H1 (cell line): ENCODE results near the gene STEAP3. TPM values are rescaled to one million over a fixed set of nuclear protein-coding genes. Genes with fewer than 3 reads are reported as not detected.

Experiments used
- CTCF ChIA-PET: fragments of 300-600 bp; sonication (Branson Sonifier 250); formaldehyde crosslinking; loops from one replicate; lab custom pipeline; 2021; ENCODE audit not compliant: partially characterized antibody; lab: Charles Lee
- POLR2A ChIA-PET: fragments of 300-600 bp; sonication (Branson Sonifier 250); formaldehyde crosslinking; loops from one replicate; lab custom pipeline; 2021; ENCODE audit warnings: inconsistent platforms; ENCODE audit not compliant: partially characterized antibody; lab: Charles Lee
- DNase-seq, 2 experiments: peaks; one replicate each; pipeline versions ENCODE4 v3.0.0 to v3.0.0-alpha.2; 2010 to 2022; ENCODE audit warnings: low spot score in 2 of 2, low read depth in 1 of 2, mixed read lengths in 1 of 2
- FAIRE-seq: peaks from 2 replicates; lab custom pipeline; 2011; peaks lifted over from hg19 to GRCh38; lab: Jason Lieb, UNC
- H2AFZ ChIP-seq: 2 replicates; pipeline ENCODE4 v1.8.1; 2012; ENCODE audit warnings: low read length, inconsistent platforms
- H2AK5ac ChIP-seq: 2 replicates; pipeline ENCODE4 v1.6.1; 2013; ENCODE audit warnings: low read depth, low read length
- H2BK120ac ChIP-seq: replicated peaks from 2 replicates; pipeline ENCODE3; 2013; ENCODE audit warnings: low read depth, low read length, inconsistent platforms
- H2BK12ac ChIP-seq: 2 replicates; pipeline ENCODE4 v1.6.1; 2013; ENCODE audit warnings: low read depth, low read length
- H2BK15ac ChIP-seq: 2 replicates; pipeline ENCODE4 v1.6.1; 2013; ENCODE audit warnings: low read length
- H2BK20ac ChIP-seq: 2 replicates; pipeline ENCODE4 v1.6.1; 2013; ENCODE audit warnings: low read length
- H2BK5ac ChIP-seq: 2 replicates; pipeline ENCODE4 v1.6.1; 2013; ENCODE audit warnings: low read depth, low read length
- H3K14ac ChIP-seq: 2 replicates; pipeline ENCODE4 v1.6.1; 2013; ENCODE audit warnings: inconsistent platforms; ENCODE audit not compliant: insufficient read length
- H3K18ac ChIP-seq: 2 replicates; pipeline ENCODE4 v1.6.1; 2013; ENCODE audit warnings: low read length; ENCODE audit errors: extremely low read depth
- H3K23ac ChIP-seq: 2 replicates; pipeline ENCODE4 v1.6.1; 2013; ENCODE audit warnings: inconsistent platforms; ENCODE audit not compliant: insufficient read length
- H3K23me2 ChIP-seq: 2 replicates; pipeline ENCODE4 v1.6.1; 2013; ENCODE audit warnings: low read depth, low read length
- H3K27ac ChIP-seq: 2 replicates; pipeline ENCODE4 v1.6.1; 2011; ENCODE audit warnings: low read depth, low read length, inconsistent platforms
- H3K27me3 ChIP-seq, 4 experiments: replicated peaks in 1 of 4; 1 replicate in 1 of 4; 2 replicates in 3 of 4; pipeline versions ENCODE4 v1.6.1 to v1.8.1; 2011 to 2013; ENCODE audit warnings: low read length in 3 of 4, mild to moderate bottlenecking in 3 of 4, inconsistent platforms in 2 of 4, mixed read lengths in 2 of 4, moderate library complexity in 1 of 4; ENCODE audit not compliant: control insufficient read depth in 3 of 4, insufficient read depth in 3 of 4; ENCODE audit errors: extremely low read depth in 1 of 4
- H3K36me3 ChIP-seq, 4 experiments: 2 replicates each; pipeline versions ENCODE4 v1.6.1 to v1.8.1; 2011 to 2013; ENCODE audit warnings: mild to moderate bottlenecking in 4 of 4, low read length in 3 of 4, moderate library complexity in 2 of 4, control low read depth in 1 of 4, inconsistent platforms in 1 of 4; ENCODE audit not compliant: insufficient read depth in 4 of 4, control insufficient read depth in 2 of 4
- H3K4ac ChIP-seq: replicated peaks from 2 replicates; pipeline ENCODE3; 2013; ENCODE audit warnings: low read length, low read depth, mixed read lengths, inconsistent platforms; ENCODE audit not compliant: insufficient read length
- H3K4me1 ChIP-seq, 4 experiments: replicated peaks in 1 of 4; 1 replicate in 1 of 4; 2 replicates in 3 of 4; pipeline versions ENCODE4 v1.6.1 to v1.8.1; 2011 to 2013; ENCODE audit warnings: low read length in 3 of 4, inconsistent platforms in 2 of 4, mixed read lengths in 1 of 4; ENCODE audit not compliant: insufficient read depth in 4 of 4, control insufficient read depth in 3 of 4
- H3K4me2 ChIP-seq, 2 experiments: 2 replicates each; pipeline versions ENCODE4 v1.6.1 to v1.8.1; 2011 to 2013; ENCODE audit warnings: low read depth in 2 of 2, low read length in 2 of 2, control low read depth in 1 of 2, inconsistent platforms in 1 of 2, mild to moderate bottlenecking in 1 of 2; ENCODE audit not compliant: insufficient read depth in 1 of 2
- H3K4me3 ChIP-seq, 4 experiments: fragments of 200-600, 300-600 bp in 1 of 4; sonication (generic), shearing (Covaris generic), sonication (Bioruptor Twin) in 1 of 4; 2 replicates each; pipeline versions ENCODE4 v1.5.1 to v1.8.1; 2011 to 2016; ENCODE audit warnings: low read length in 4 of 4, low read depth in 3 of 4, control low read depth in 2 of 4, inconsistent platforms in 2 of 4, mild to moderate bottlenecking in 2 of 4, mixed read lengths in 1 of 4, moderate library complexity in 1 of 4; ENCODE audit not compliant: insufficient read depth in 2 of 4; ENCODE audit errors: extremely low read depth in 1 of 4
- H3K56ac ChIP-seq: replicated peaks from 2 replicates; pipeline ENCODE3; 2013; ENCODE audit warnings: low read depth, mild to moderate bottlenecking, mixed read lengths, low read length, inconsistent platforms; ENCODE audit not compliant: insufficient read length
- H3K79me1 ChIP-seq: 2 replicates; pipeline ENCODE4 v1.6.1; 2013; ENCODE audit warnings: low read depth, low read length, control low read depth
- H3K79me2 ChIP-seq, 2 experiments: 2 replicates each; pipeline versions ENCODE4 v1.6.1 to v1.8.1; 2012 to 2013; ENCODE audit warnings: low read length in 2 of 2, mild to moderate bottlenecking in 2 of 2, inconsistent platforms in 1 of 2; ENCODE audit not compliant: insufficient read depth in 2 of 2, control insufficient read depth in 1 of 2
- H3K9ac ChIP-seq, 4 experiments: replicated peaks in 1 of 4; 1 replicate in 1 of 4; 2 replicates in 3 of 4; pipeline versions ENCODE4 v1.6.1 to v1.8.1; 2011 to 2013; ENCODE audit warnings: low read depth in 3 of 4, low read length in 3 of 4, control low read depth in 2 of 4, mild to moderate bottlenecking in 2 of 4, moderate library complexity in 2 of 4, inconsistent platforms in 1 of 4; ENCODE audit errors: extremely low read depth in 1 of 4
- H3K9me3 ChIP-seq, 2 experiments: 2 replicates each; pipeline versions ENCODE4 v1.6.1 to v1.8.1; 2012 to 2013; ENCODE audit warnings: mild to moderate bottlenecking in 2 of 2, moderate library complexity in 2 of 2, control low read depth in 1 of 2, inconsistent platforms in 1 of 2, low read depth in 1 of 2, low read length in 1 of 2, mixed read lengths in 1 of 2; ENCODE audit not compliant: insufficient read depth in 2 of 2
- H4K20me1 ChIP-seq, 2 experiments: replicated peaks in 1 of 2; 2 replicates each; pipeline versions ENCODE3 to v1.8.1; 2011 to 2013; ENCODE audit warnings: inconsistent platforms in 2 of 2, low read length in 2 of 2, mild to moderate bottlenecking in 1 of 2; ENCODE audit not compliant: insufficient read depth in 2 of 2, control insufficient read depth in 1 of 2
- H4K5ac ChIP-seq: 2 replicates; pipeline ENCODE4 v1.6.1; 2013; ENCODE audit warnings: low read length, low read depth, mixed read lengths, inconsistent platforms; ENCODE audit not compliant: insufficient read length
- H4K8ac ChIP-seq: 2 replicates; pipeline ENCODE4 v1.8.0; 2013; ENCODE audit warnings: mild to moderate bottlenecking, moderate library complexity, low read length, inconsistent platforms; ENCODE audit not compliant: insufficient read depth; ENCODE audit errors: extremely low read depth
- H4K91ac ChIP-seq: replicated peaks from 2 replicates; pipeline ENCODE3; 2013; ENCODE audit warnings: low read length, mixed read lengths, inconsistent platforms; ENCODE audit not compliant: insufficient read length
- ATF2 ChIP-seq: IDR thresholded peaks from 2 replicates; pipeline ENCODE4 v1.6.1; 2012; ENCODE audit warnings: low read length, inconsistent platforms
- BRCA1 ChIP-seq: IDR thresholded peaks from 2 replicates; pipeline ENCODE4 v1.6.1; 2012; ENCODE audit warnings: low read depth, low read length, improper control_type of control experiment
- CEBPB ChIP-seq: IDR thresholded peaks from 2 replicates; pipeline ENCODE4 v1.6.1; 2012; ENCODE audit warnings: low read depth, low read length
- CHD2 ChIP-seq: IDR thresholded peaks from 2 replicates; pipeline ENCODE4 v1.6.1; 2012; ENCODE audit warnings: low read length, improper control_type of control experiment
- RXRA ChIP-seq: IDR thresholded peaks from 2 replicates; pipeline ENCODE4 v1.6.1; 2011; ENCODE audit warnings: low read depth, mild to moderate bottlenecking, low read length, moderate library complexity; ENCODE audit not compliant: insufficient read depth
- SAP30 ChIP-seq: fragments of 300-600 bp; sonication (generic); IDR thresholded peaks from 2 replicates; pipeline ENCODE4 v1.7.1; 2012; ENCODE audit warnings: low read length, moderate library complexity, mild to moderate bottlenecking, inconsistent platforms; ENCODE audit not compliant: insufficient read depth, insufficient replicate concordance
- TEAD4 ChIP-seq: IDR thresholded peaks from 2 replicates; pipeline ENCODE4 v1.6.1; 2012; ENCODE audit warnings: low read depth, low read length, inconsistent platforms, mixed read lengths
- WGBS, 2 experiments: shearing (Covaris generic) in 1 of 2; methylation state at CpG; one replicate each; pipeline versions ENCODE4 v1.1.6 to v1.1.7; 2013 to 2015; ENCODE audit warnings: low lambda C conversion rate in 2 of 2, mixed read lengths in 2 of 2, inconsistent platforms in 1 of 2, low coverage in 1 of 2, missing lambda C conversion rate in 1 of 2; ENCODE audit not compliant: insufficient replicate concordance in 2 of 2, insufficient coverage in 1 of 2, insufficient read length in 1 of 2; ENCODE audit errors: extremely low coverage in 1 of 2, missing lambda C conversion rate in 1 of 2; 5-methylcytosine and 5-hydroxymethylcytosine counted together
- polyA plus RNA-seq, 7 experiments: library from polyadenylated mRNA; depleted of rRNA in 3 of 7; stranded (reverse) in 5 of 7; unstranded in 2 of 7; fragments of >200 nt in 5 of 7; fragments of 200-250 nt in 2 of 7; gene quantifications; 1 replicate in 5 of 7; 2 replicates in 1 of 7; 4 replicates in 1 of 7; pipeline versions ENCODE4 v1.2.1 to v1.2.3, GENCODE V29; 2011 to 2013; ENCODE audit warnings: missing spikeins in 2 of 7, mixed read lengths in 2 of 7
- total RNA-seq: library from RNA; stranded (reverse); fragmentation: NEBNext Ultra II Directional; extraction: Animal tissue kit (Norgen Biotek cat#: 25700); gene quantifications from 2 replicates; pipeline ENCODE4 v1.2.1, GENCODE V29; 2021

The STEAP3 gene
- total and polyA plus RNA-seq, 2 of the 8 experiments (the other 6 are each of a cell fraction or from before 2014, with no cell fraction given), result 21.7 to 27.9 TPM

GRCh38 chr2:119228136-119228535 is 4.5 kb downstream of the STEAP3 start:
- peaks cover 3 to 4% of the 10 kb centered on the region in 2 experiments for H4K20me1 ChIP-seq
- no peak overlapping the region for H2BK12ac ChIP-seq
- H3K4me3 ChIP-seq, result no peak overlapping the region
- no peak overlapping the region for H3K4ac ChIP-seq
- ChIA-PET POLR2A (no interaction called here), CTCF (interaction anchor here (1.0 to 2.4 kb wide), 5 partner anchors 13 to 200 kb away, joined by 3 to 6 read pairs (median 4); no protein-coding TSS in a partner anchor)
- WGBS, 2 experiments, result 94% methylated on average over 5 of the region's 5 CpGs; no CpG with 5 or more reads in 1 of the 2 experiments
- H3K18ac ChIP-seq, result no peak overlapping the region
- H3K23ac ChIP-seq, result no peak overlapping the region
- no peak overlapping the region for H4K91ac ChIP-seq
- no peak overlapping the region for H3K9ac ChIP-seq
- H3K27me3 ChIP-seq, result peaks cover 0 to 12% (median 4%) of the 10 kb centered on the region in 4 experiments; a peak in 5 of 7 replicates
- H2AFZ ChIP-seq, result no peak overlapping the region
- no peak overlapping the region for H2BK15ac ChIP-seq
- H2BK20ac ChIP-seq, result no peak overlapping the region
- H4K5ac ChIP-seq, result no peak overlapping the region
- H3K79me2 ChIP-seq, result 0 out of 4 replicates have a peak, but pooled peaks cover 0 to 2% of the 10 kb centered on the region in 2 experiments
- no peaks in the 10 kb centered on the region for H3K36me3 ChIP-seq
- H3K27ac ChIP-seq, result no peak overlapping the region
- DNase-seq (no peak), FAIRE-seq (no peak)
- no peak overlapping the region for H3K4me2 ChIP-seq
- no peak overlapping the region for H2BK120ac ChIP-seq
- H4K8ac ChIP-seq, result no peak overlapping the region; the same call in 1 of the 2 replicates
- peaks cover 6 to 24% (median 11%) of the 10 kb centered on the region in 4 experiments for H3K4me1 ChIP-seq
- H3K79me1 ChIP-seq, result peaks cover 6% of the 10 kb centered on the region; the same call in 1 of the 2 replicates
- H3K56ac ChIP-seq, result no peak overlapping the region
- no peaks in the 10 kb centered on the region for H3K9me3 ChIP-seq
- H2BK5ac ChIP-seq, result no peak overlapping the region
- peaks cover 10% of the 10 kb centered on the region; the same call in 1 of the 2 replicates for H3K23me2 ChIP-seq
- no peak overlapping the region for H2AK5ac ChIP-seq
- TF ChIP-seq TEAD4 (no peak), BRCA1 (no peak), RXRA (no peak), CEBPB (no peak), CHD2 (no peak), ATF2 (no peak), SAP30 (no peak)
- no peak overlapping the region for H3K14ac ChIP-seq
